Endodermal cell (in vitro differentiated cells): ENCODE measurements around the gene KLK4. TPM values are rescaled to one million over a fixed set of nuclear protein-coding genes. Genes with fewer than 3 reads are reported as not detected.

Experiments
- DNase-seq: peaks from one replicate; pipeline ENCODE4 v3.0.0-alpha.2; 2017
- H3K27ac ChIP-seq: 2 replicates; pipeline ENCODE4 v1.5.1; 2013; ENCODE audit warnings: mild to moderate bottlenecking, low read depth, low read length, moderate library complexity
- H3K27me3 ChIP-seq: 2 replicates; pipeline ENCODE4 v1.6.1; 2013; ENCODE audit warnings: mild to moderate bottlenecking, low read length, moderate library complexity; ENCODE audit not compliant: insufficient read depth, control insufficient read depth, poor library complexity, severe bottlenecking
- H3K36me3 ChIP-seq: 2 replicates; pipeline ENCODE4 v1.7.0; 2013; ENCODE audit warnings: mild to moderate bottlenecking, low read length, moderate library complexity; ENCODE audit not compliant: control insufficient read depth, insufficient read depth
- H3K4me1 ChIP-seq: one replicate; pipeline ENCODE4 v1.7.0; 2013; ENCODE audit warnings: low read length; ENCODE audit not compliant: control insufficient read depth, insufficient read depth
- H3K4me3 ChIP-seq: 2 replicates; pipeline ENCODE4 v1.5.1; 2013; ENCODE audit warnings: mild to moderate bottlenecking, low read length, moderate library complexity
- H3K9ac ChIP-seq: 2 replicates; pipeline ENCODE4 v1.6.1; 2013; ENCODE audit warnings: mild to moderate bottlenecking, low read length, moderate library complexity; ENCODE audit not compliant: poor library complexity, severe bottlenecking; ENCODE audit errors: extremely low read depth
- H3K9me3 ChIP-seq: 2 replicates; pipeline ENCODE4 v1.6.1; 2013; ENCODE audit warnings: mild to moderate bottlenecking, low read length, moderate library complexity; ENCODE audit not compliant: control insufficient read depth
- H3K27ac Mint-ChIP-seq: 2 replicates; pipeline ENCODE4 v1.8.0; 2020; ENCODE audit warnings: mixed read lengths
- H3K27me3 Mint-ChIP-seq: 2 replicates; pipeline ENCODE4 v1.8.0; 2021; ENCODE audit warnings: mild to moderate bottlenecking, mixed read lengths; ENCODE audit not compliant: insufficient read depth
- H3K36me3 Mint-ChIP-seq: 2 replicates; pipeline ENCODE4 v1.8.0; 2020; ENCODE audit warnings: low read depth, mixed read lengths
- H3K4me1 Mint-ChIP-seq: 2 replicates; pipeline ENCODE4 v1.8.0; 2020; ENCODE audit warnings: mixed read lengths
- H3K4me3 Mint-ChIP-seq: 2 replicates; pipeline ENCODE4 v1.8.0; 2020; ENCODE audit warnings: mild to moderate bottlenecking, moderate library complexity, mixed read lengths
- H3K9me3 Mint-ChIP-seq: 2 replicates; pipeline ENCODE4 v1.8.0; 2020; ENCODE audit warnings: mild to moderate bottlenecking, mixed read lengths
- WGBS, 2 experiments: methylation state at CpG; one replicate each; pipeline versions ENCODE4 v1.1.5 to v1.1.7; 2013; ENCODE audit warnings: missing lambda C conversion rate in 2 of 2, mixed read lengths in 1 of 2; ENCODE audit not compliant: insufficient coverage in 1 of 2, insufficient read length in 1 of 2; 5-methylcytosine and 5-hydroxymethylcytosine counted together
- total RNA-seq, 2 donors: library from RNA; stranded (reverse); fragmentation: NEBNext Ultra II Directional in 1 of 2; extraction: Animal tissue kit (Norgen Biotek cat#: 25700) in 1 of 2; gene quantifications; 2 replicates in 1 of 2; 3 replicates in 1 of 2; pipeline ENCODE4 v1.2.1, GENCODE V29; 2021
- TF ChIP-seq, protein P1 (sequence below): fragments of 200-600 bp; sonication (generic); conservative IDR thresholded peaks from 2 replicates; pipeline ENCODE4 v1.5.0; 2021; ENCODE audit warnings: antibody characterized with exemption, mild to moderate bottlenecking

KLK4 gene
- total RNA-seq, 2 donors from 2014 or later, result not detected

DNA sequence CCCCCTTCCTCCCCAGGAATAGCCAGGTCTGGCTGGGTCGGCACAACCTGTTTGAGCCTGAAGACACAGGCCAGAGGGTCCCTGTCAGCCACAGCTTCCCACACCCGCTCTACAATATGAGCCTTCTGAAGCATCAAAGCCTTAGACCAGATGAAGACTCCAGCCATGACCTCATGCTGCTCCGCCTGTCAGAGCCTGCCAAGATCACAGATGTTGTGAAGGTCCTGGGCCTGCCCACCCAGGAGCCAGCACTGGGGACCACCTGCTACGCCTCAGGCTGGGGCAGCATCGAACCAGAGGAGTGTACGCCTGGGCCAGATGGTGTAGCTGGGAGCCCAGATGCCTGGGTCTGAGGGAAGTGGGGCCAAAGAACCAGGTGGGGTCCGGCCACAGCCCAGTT is 34.7 kb downstream of the KLK4 start:
- no peak overlapping the region for H3K27ac ChIP-seq
- Mint-ChIP-seq H3K4me1 (no peaks in the 10 kb centered on the region), H3K9me3 (no peaks in the 10 kb centered on the region), H3K27me3 (peaks cover 36% of the 10 kb centered on the region), H3K4me3 (no peak overlapping the region), H3K27ac (no peak overlapping the region), H3K36me3 (no peaks in the 10 kb centered on the region)
- peaks cover 5% of the 10 kb centered on the region for H3K9me3 ChIP-seq
- H3K27me3 ChIP-seq, result no peaks in the 10 kb centered on the region
- H3K9ac ChIP-seq, result no peak overlapping the region
- H3K4me1 ChIP-seq, result no peaks in the 10 kb centered on the region
- H3K4me3 ChIP-seq, result no peak overlapping the region
- H3K36me3 ChIP-seq, result no peaks in the 10 kb centered on the region
- WGBS, 2 experiments, result 87 to 90% methylated on average over 2 to 7 of the region's 7 CpGs
- TF ChIP-seq, protein P1, sequence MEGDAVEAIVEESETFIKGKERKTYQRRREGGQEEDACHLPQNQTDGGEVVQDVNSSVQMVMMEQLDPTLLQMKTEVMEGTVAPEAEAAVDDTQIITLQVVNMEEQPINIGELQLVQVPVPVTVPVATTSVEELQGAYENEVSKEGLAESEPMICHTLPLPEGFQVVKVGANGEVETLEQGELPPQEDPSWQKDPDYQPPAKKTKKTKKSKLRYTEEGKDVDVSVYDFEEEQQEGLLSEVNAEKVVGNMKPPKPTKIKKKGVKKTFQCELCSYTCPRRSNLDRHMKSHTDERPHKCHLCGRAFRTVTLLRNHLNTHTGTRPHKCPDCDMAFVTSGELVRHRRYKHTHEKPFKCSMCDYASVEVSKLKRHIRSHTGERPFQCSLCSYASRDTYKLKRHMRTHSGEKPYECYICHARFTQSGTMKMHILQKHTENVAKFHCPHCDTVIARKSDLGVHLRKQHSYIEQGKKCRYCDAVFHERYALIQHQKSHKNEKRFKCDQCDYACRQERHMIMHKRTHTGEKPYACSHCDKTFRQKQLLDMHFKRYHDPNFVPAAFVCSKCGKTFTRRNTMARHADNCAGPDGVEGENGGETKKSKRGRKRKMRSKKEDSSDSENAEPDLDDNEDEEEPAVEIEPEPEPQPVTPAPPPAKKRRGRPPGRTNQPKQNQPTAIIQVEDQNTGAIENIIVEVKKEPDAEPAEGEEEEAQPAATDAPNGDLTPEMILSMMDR, result no peak
- DNase-seq, result no peak

DNA sequence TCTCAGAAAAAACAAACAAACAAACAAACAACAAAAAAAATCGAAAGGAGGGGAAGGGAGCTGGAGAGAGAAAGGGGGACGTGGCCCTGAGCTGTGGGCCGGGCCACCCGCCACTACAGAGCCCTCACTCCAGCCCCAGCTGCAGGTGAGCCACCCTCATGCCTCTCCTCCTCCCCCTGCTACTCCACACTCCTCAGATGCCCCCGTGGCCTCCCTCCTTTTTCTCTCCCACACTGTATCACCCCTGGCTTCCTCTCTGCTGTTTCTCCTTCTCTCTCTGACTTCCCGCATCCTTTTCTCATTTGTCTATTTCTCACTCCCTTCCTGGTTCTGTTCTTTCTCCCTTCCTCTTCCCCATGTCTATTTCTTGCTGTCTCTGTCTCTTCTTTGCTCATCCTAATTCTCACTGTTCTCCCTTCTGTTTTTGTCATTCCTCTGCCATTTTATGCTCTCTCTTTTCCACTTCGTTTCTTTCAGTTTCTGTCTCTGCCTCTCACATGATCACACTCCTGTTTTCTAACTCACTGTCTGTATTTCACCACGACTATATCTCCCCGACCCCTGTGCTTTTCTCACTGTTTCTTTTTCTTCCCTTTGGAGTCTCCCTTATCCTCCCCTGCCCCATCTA is 35.3 kb downstream of the KLK4 start:
- Histone ChIP-seq H3K4me3 (no peak overlapping the region), H3K9me3 (peaks cover 5% of the 10 kb centered on the region), H3K9ac (no peak overlapping the region), H3K36me3 (no peaks in the 10 kb centered on the region), H3K4me1 (no peaks in the 10 kb centered on the region), H3K27me3 (no peaks in the 10 kb centered on the region), H3K27ac (no peak overlapping the region)
- H3K36me3 Mint-ChIP-seq, result no peaks in the 10 kb centered on the region
- H3K4me1 Mint-ChIP-seq, result no peaks in the 10 kb centered on the region
- H3K4me3 Mint-ChIP-seq, result no peak overlapping the region
- TF ChIP-seq, protein P1, result no peak
- H3K27me3 Mint-ChIP-seq, result peaks cover 42% of the 10 kb centered on the region
- H3K27ac Mint-ChIP-seq, result no peak overlapping the region
- no peak for DNase-seq
- WGBS, 2 experiments, result 61 to 74% methylated on average over 5 to 7 of the region's 9 CpGs
- no peaks in the 10 kb centered on the region for H3K9me3 Mint-ChIP-seq

DNA sequence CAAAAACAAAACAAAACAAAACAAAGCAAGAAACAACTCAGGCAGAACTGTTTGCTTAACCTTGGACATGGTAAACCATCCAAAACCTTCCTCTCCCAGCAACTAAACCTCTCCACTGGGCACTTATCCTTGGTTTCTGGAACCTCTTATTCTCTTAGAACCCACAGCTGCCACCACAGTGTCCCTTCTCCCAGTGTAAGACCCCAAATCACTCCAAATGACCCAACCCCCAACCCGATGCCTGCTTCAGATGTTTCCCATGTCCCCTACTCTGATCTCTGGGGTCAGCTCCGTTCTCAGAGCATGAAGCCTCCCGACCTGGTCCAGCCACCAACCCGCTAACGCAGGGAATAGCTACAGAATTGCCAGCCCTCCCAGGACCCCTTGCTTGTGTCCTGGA is 37.0 kb downstream of the KLK4 start:
- Mint-ChIP-seq H3K9me3 (no peaks in the 10 kb centered on the region), H3K4me3 (no peak overlapping the region), H3K27ac (no peak overlapping the region), H3K27me3 (peaks cover 44% of the 10 kb centered on the region), H3K4me1 (no peaks in the 10 kb centered on the region), H3K36me3 (no peaks in the 10 kb centered on the region)
- Histone ChIP-seq H3K9me3 (no peaks in the 10 kb centered on the region), H3K9ac (no peak overlapping the region), H3K4me3 (no peak overlapping the region), H3K27me3 (no peaks in the 10 kb centered on the region), H3K4me1 (no peaks in the 10 kb centered on the region), H3K27ac (no peak overlapping the region), H3K36me3 (no peaks in the 10 kb centered on the region)
- no peak for DNase-seq
- TF ChIP-seq, protein P1, result no peak
- 77 to 86% methylated on average over 4 to 5 of the region's 5 CpGs for WGBS, 2 experiments
